Glutamatergic neuron (in vitro differentiated cells): ENCODE data around the gene MYO9B. TPM values are rescaled to one million over a fixed set of nuclear protein-coding genes. Genes with fewer than 3 reads are reported as not detected.

ENCODE experiments used
- DNase-seq: peaks from one replicate; pipeline ENCODE4 v3.0.0; 2022
- H3K27ac Mint-ChIP-seq: one replicate; pipeline ENCODE4 v1.8.0; 2020; ENCODE audit warnings: mild to moderate bottlenecking, mixed read lengths, inconsistent platforms; ENCODE audit not compliant: unreplicated experiment
- H3K27me3 Mint-ChIP-seq: one replicate; pipeline ENCODE4 v1.8.0; 2020; ENCODE audit warnings: mild to moderate bottlenecking, moderate library complexity, mixed read lengths, inconsistent platforms; ENCODE audit not compliant: unreplicated experiment
- H3K36me3 Mint-ChIP-seq: one replicate; pipeline ENCODE4 v1.8.0; 2020; ENCODE audit warnings: mild to moderate bottlenecking, mixed read lengths, inconsistent platforms; ENCODE audit not compliant: unreplicated experiment
- H3K4me1 Mint-ChIP-seq: one replicate; pipeline ENCODE4 v1.8.0; 2020; ENCODE audit warnings: mild to moderate bottlenecking, low read depth, mixed read lengths, inconsistent platforms; ENCODE audit not compliant: unreplicated experiment
- H3K4me3 Mint-ChIP-seq: one replicate; pipeline ENCODE4 v1.8.0; 2020; ENCODE audit warnings: mild to moderate bottlenecking, mixed read lengths, inconsistent platforms; ENCODE audit not compliant: unreplicated experiment
- H3K9me3 Mint-ChIP-seq: one replicate; pipeline ENCODE4 v1.8.0; 2020; ENCODE audit warnings: mild to moderate bottlenecking, moderate library complexity, mixed read lengths, inconsistent platforms; ENCODE audit not compliant: unreplicated experiment
- CTCF ChIP-seq: fragments of 200-600 bp; sonication (generic); IDR thresholded peaks from one replicate; pipeline ENCODE4 v1.5.0; 2021; ENCODE audit not compliant: partially characterized antibody, unreplicated experiment
- total RNA-seq: library from RNA; stranded (reverse); fragmentation: NEBNext Ultra II Directional; extraction: Animal tissue kit (Norgen Biotek cat#: 25700); gene quantifications from one replicate; pipeline ENCODE4 v1.2.1, GENCODE V29; 2021; ENCODE audit not compliant: unreplicated experiment

MYO9B gene
- total RNA-seq, 1 donor from 2014 or later, result 237 TPM

GRCh38 chr19:17027535-17027975 lies 48.0 kb upstream of the MYO9B start:
- Mint-ChIP-seq H3K4me1 (no peaks in the 10 kb centered on the region), H3K9me3 (peaks cover 8% of the 10 kb centered on the region), H3K27ac (no peak overlapping the region), H3K4me3 (no peak overlapping the region), H3K36me3 (peaks cover 23% of the 10 kb centered on the region), H3K27me3 (peaks cover 12% of the 10 kb centered on the region)
- no peak for DNase-seq
- no peak for TF ChIP-seq CTCF

DNA sequence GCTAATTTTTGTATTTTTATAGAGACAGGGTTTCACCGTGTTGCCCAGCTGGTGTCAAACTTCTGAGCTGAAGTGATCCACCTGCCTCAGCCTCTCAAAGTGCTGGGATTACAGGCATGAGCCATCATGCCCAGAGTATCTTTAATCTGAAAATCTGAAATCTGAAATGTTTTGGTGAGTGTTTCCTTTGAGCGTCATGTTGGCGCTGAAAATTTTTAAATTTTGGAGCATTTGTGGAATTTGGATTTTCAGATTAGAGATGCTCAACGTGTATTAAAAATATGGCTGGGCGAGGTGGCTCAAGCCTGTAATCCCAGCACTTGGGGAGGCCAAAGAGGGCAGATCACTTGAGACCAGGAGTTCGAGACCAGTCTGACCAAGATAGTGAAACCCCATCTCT lies 43.8 kb upstream of the MYO9B start:
- DNase-seq, result no peak
- Mint-ChIP-seq H3K4me1 (no peaks in the 10 kb centered on the region), H3K4me3 (no peak overlapping the region)

GRCh38 chr19:17035842-17036424 lies 39.6 kb upstream of the MYO9B start:
- Mint-ChIP-seq H3K27ac (no peak overlapping the region), H3K36me3 (no peaks in the 10 kb centered on the region), H3K9me3 (no peaks in the 10 kb centered on the region), H3K4me1 (no peaks in the 10 kb centered on the region), H3K4me3 (no peak overlapping the region), H3K27me3 (peaks cover 10% of the 10 kb centered on the region)
- no peak for DNase-seq
- no peak for TF ChIP-seq CTCF

More for the DNA sequence above, 43.8 kb upstream of the MYO9B start:
- Mint-ChIP-seq H3K36me3 (no peaks in the 10 kb centered on the region), H3K27ac (no peak overlapping the region), H3K9me3 (no peaks in the 10 kb centered on the region), H3K27me3 (peaks cover 8% of the 10 kb centered on the region)
- TF ChIP-seq CTCF, result no peak

DNA sequence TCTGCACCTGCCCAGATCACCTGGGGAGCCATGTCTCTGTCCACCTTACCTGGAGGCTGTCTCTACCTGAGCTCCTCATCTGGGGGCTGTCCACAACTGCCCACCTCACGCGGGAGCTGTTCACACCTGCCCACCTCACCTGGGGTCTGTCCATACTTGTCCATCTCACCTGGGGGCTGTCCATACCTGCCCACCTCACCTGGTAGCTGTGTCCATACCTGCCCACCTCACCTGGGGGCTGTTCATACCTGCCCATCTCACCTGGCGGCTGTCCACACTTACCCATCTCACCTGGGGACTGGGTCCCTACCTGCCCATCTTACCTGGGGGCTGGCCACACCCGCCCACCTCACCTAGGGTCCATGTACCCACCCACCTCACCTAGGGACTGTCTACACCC lies 38.9 kb upstream of the MYO9B start:
- Mint-ChIP-seq H3K27ac (no peak overlapping the region), H3K9me3 (peaks cover 2% of the 10 kb centered on the region), H3K4me1 (peaks cover 1% of the 10 kb centered on the region), H3K4me3 (no peak overlapping the region), H3K36me3 (no peaks in the 10 kb centered on the region), H3K27me3 (peaks cover 12% of the 10 kb centered on the region)
- no peak for TF ChIP-seq CTCF
- no peak for DNase-seq

DNA sequence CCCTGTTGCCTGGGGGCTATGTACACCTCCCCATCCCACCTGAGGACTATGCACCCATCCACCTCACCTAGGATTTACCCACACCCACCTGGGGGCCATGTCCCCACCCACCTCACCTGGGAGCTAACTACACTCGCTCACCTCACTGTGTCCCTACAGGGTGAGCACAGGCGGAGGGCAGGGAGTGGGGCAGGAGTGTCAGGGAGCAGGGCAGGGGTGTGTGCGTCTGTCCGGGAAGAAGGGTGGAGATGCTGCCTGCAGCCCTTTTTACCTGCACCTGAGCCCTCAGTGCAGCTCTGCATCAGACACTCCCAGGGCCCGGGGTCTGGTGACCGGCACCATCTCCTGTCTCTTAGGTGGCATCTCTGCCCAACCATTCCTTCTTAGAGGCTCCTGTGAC lies 38.4 kb upstream of the MYO9B start:
- Mint-ChIP-seq H3K4me1 (peaks cover 6% of the 10 kb centered on the region), H3K4me3 (no peak overlapping the region), H3K9me3 (peaks cover 2% of the 10 kb centered on the region), H3K27me3 (peaks cover 14% of the 10 kb centered on the region), H3K36me3 (no peaks in the 10 kb centered on the region), H3K27ac (no peak overlapping the region)
- no peak for TF ChIP-seq CTCF
- DNase-seq, result no peak
